Spleen (tissue), 7 donors: ENCODE measurements around the gene NIP7.

ENCODE experiments used
- POLR2A ChIP-seq, 3 donors: fragments of 450-650 bp; IDR thresholded peaks; one replicate each; pipeline ENCODE4 v1.5.1; 2017; ENCODE audit warnings: antibody characterized with exemption in 3 of 3, mild to moderate bottlenecking in 1 of 3
- POLR2AphosphoS5 ChIP-seq, 3 donors: sonication (generic); formaldehyde crosslinking; IDR thresholded peaks; one replicate each; pipeline ENCODE4 v1.5.1; 2017; ENCODE audit warnings: antibody characterized with exemption in 3 of 3
- TF ChIP-seq, protein P1 (sequence below), 11 experiments: fragments of 200-600 bp in 7 of 11; fragments of 450-650 bp in 4 of 11; sonication (generic) in 4 of 11; IDR thresholded peaks in 8 of 11; conservative IDR thresholded peaks in 3 of 11; 1 replicate in 7 of 11; 2 replicates in 4 of 11; pipeline versions ENCODE4 v1.4.0 to v1.8.0; 2016 to 2021; ENCODE audit warnings: antibody characterized with exemption in 11 of 11, inconsistent platforms in 4 of 11, mild to moderate bottlenecking in 1 of 11
- donor health status: DM: no; HTN: no; CAD: no; lungs with moderate emphysema.
- donor health status: DM: no; HTN: no; CAD: no.
- donor health status: DM: no; HTN: no; CAD: no.

DNA sequence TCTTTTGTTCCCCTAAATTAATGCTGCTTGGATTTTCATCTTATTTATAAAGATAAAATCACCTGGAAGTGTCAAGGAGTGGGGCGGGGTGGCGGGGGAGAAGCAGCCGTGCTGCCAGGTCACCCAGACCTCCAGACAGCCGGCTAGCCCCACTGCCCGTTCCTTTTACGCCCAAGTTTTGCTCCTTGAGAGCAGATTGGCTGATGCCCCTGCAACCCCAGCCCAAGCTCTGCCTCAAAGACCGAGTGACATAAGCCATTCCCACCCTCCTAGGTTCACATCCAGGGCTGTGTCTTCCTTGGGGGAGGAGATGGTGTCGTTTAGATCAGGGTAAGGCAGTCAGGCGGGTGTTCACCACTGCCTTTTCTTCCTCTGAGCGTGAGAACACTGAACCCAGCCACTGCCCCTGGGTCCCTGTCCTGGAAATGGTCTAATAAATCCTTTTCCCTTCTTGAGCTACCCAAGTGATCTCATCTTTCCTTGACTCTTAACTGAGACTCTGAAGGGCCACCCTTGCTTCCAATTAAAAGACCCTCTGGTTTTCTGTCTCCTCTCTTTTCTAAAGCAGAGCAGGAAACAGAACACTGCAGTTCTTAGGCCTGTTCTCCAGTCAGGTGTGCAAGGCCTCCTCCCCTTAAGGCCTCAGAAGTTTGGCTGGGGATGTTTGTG, 14.9 kb upstream of the NIP7 start:
- TF ChIP-seq, protein P1, sequence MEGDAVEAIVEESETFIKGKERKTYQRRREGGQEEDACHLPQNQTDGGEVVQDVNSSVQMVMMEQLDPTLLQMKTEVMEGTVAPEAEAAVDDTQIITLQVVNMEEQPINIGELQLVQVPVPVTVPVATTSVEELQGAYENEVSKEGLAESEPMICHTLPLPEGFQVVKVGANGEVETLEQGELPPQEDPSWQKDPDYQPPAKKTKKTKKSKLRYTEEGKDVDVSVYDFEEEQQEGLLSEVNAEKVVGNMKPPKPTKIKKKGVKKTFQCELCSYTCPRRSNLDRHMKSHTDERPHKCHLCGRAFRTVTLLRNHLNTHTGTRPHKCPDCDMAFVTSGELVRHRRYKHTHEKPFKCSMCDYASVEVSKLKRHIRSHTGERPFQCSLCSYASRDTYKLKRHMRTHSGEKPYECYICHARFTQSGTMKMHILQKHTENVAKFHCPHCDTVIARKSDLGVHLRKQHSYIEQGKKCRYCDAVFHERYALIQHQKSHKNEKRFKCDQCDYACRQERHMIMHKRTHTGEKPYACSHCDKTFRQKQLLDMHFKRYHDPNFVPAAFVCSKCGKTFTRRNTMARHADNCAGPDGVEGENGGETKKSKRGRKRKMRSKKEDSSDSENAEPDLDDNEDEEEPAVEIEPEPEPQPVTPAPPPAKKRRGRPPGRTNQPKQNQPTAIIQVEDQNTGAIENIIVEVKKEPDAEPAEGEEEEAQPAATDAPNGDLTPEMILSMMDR (IDR thresholded peaks at IDR 0.05 in 8 of 11, conservative IDR thresholded peaks at IDR 0.05 in 3 of 11) = no peak
- TF ChIP-seq POLR2A (IDR thresholded peaks at IDR 0.05) (no peak), POLR2AphosphoS5 (IDR thresholded peaks at IDR 0.05) (no peak)
